NCI-H524 (cell line): ENCODE data around the gene NEK11.
"Not testable (repeated sequence)": the region's sequence is repeated elsewhere in the genome, so short reads cannot be mapped to it uniquely, and the experiment has no call there.

ENCODE experiments used
- DNase-seq, 2 experiments: peaks; one replicate each; lab custom pipeline; 2025; lab: John Stamatoyannopoulos, UW

The NEK11 gene

GRCh38 chr3:131356006-131356595, 329.4 kb downstream of the NEK11 start:
- no peak for DNase-seq

- no peak for DNase-seq
Observed at GRCh38 chr3:131357275-131357674, 330.6 kb downstream of the NEK11 start.

- peak; percentile 81 to 92 for DNase-seq
Observed at GRCh38 chr3:131360191-131360755, 333.6 kb downstream of the NEK11 start.

- DNase-seq = not testable (repeated sequence)
Observed at GRCh38 chr3:131361066-131361463, 334.4 kb downstream of the NEK11 start.

GRCh38 chr3:131361464-131362421, 335.1 kb downstream of the NEK11 start:
- DNase-seq = no peak

GRCh38 chr3:131363275-131363674, 336.6 kb downstream of the NEK11 start:
- DNase-seq = no peak

GRCh38 chr3:131370935-131371687, 344.4 kb downstream of the NEK11 start:
- no peak for DNase-seq

- no peak for DNase-seq
Observed at GRCh38 chr3:131371688-131372066, 345.0 kb downstream of the NEK11 start.

GRCh38 chr3:131374741-131375140, 348.1 kb downstream of the NEK11 start:
- DNase-seq = no peak

GRCh38 chr3:131380821-131381444, 354.3 kb downstream of the NEK11 start:
- DNase-seq = not testable (repeated sequence)

- DNase-seq = peak; percentile 87 to 95
Observed at GRCh38 chr3:131381445-131382291, 355.0 kb downstream of the NEK11 start, which contains the start of gene NUDT16. NUDT16 (plus strand) TSS chr3:131381774; CDS start chr3:131381805, 31 bp downstream.

- DNase-seq = no peak
Observed at GRCh38 chr3:131386429-131387165, 359.9 kb downstream of the NEK11 start.

- peak in 1 of 2 experiments; percentile 21 for DNase-seq
Observed at GRCh38 chr3:131387796-131388489, 361.3 kb downstream of the NEK11 start.

- no peak for DNase-seq
Observed at GRCh38 chr3:131388490-131388799, 361.8 kb downstream of the NEK11 start.

- no peak for DNase-seq
Observed at GRCh38 chr3:131390331-131390730, 363.7 kb downstream of the NEK11 start.

GRCh38 chr3:131393051-131393450, 366.4 kb downstream of the NEK11 start:
- DNase-seq = peak in 1 of 2 experiments; percentile 36

- peak; percentile 96 to 100 for DNase-seq
Observed at GRCh38 chr3:131393868-131394267, 367.2 kb downstream of the NEK11 start.

GRCh38 chr3:131394400-131394799, 367.7 kb downstream of the NEK11 start:
- no peak for DNase-seq

- no peak for DNase-seq
Observed at GRCh38 chr3:131396170-131396569, 369.5 kb downstream of the NEK11 start.
